Suprapubic skin (tissue), 4 donors: ENCODE data around the gene MBNL2.

Experiments used
- POLR2A ChIP-seq, 2 donors: fragments of 450-650 bp; IDR thresholded peaks; one replicate each; pipeline ENCODE4 v1.6.1; 2017; ENCODE audit warnings: antibody characterized with exemption in 2 of 2, mild to moderate bottlenecking in 2 of 2, moderate library complexity in 2 of 2
- POLR2AphosphoS5 ChIP-seq, 3 donors: sonication (generic); formaldehyde crosslinking; IDR thresholded peaks; one replicate each; pipeline ENCODE4 v1.6.1; 2017; ENCODE audit warnings: antibody characterized with exemption in 3 of 3
- TF ChIP-seq, protein P1 (sequence below), 2 donors: fragments of 200-600 bp in 1 of 2; fragments of 450-650 bp in 1 of 2; sonication (generic) in 1 of 2; IDR thresholded peaks; one replicate each; pipeline ENCODE4 v1.5.1; 2016 to 2019; ENCODE audit warnings: antibody characterized with exemption in 2 of 2, mild to moderate bottlenecking in 1 of 2, moderate library complexity in 1 of 2

DNA sequence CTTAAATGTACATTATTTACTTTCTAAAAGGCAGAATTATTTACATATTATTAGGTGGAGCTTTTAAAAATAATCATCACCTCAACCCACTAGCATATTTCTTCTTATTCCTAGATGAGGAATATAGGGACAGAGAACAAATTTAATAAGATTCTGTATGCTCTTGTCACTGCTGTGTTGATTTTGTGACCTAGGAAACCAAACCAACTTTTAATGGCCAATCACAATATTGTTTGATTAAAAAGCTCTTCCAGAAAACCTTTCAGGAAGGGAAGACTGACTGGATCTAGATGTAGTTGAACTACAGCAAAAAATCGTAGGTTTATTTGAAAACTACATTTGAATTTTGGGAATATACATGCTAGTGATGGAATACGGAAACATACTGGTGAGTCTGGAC is 120.0 kb downstream of the MBNL2 start:
- TF ChIP-seq POLR2A (IDR thresholded peaks at IDR 0.05) (no peak), POLR2AphosphoS5 (IDR thresholded peaks at IDR 0.05) (no peak)
- TF ChIP-seq, protein P1, sequence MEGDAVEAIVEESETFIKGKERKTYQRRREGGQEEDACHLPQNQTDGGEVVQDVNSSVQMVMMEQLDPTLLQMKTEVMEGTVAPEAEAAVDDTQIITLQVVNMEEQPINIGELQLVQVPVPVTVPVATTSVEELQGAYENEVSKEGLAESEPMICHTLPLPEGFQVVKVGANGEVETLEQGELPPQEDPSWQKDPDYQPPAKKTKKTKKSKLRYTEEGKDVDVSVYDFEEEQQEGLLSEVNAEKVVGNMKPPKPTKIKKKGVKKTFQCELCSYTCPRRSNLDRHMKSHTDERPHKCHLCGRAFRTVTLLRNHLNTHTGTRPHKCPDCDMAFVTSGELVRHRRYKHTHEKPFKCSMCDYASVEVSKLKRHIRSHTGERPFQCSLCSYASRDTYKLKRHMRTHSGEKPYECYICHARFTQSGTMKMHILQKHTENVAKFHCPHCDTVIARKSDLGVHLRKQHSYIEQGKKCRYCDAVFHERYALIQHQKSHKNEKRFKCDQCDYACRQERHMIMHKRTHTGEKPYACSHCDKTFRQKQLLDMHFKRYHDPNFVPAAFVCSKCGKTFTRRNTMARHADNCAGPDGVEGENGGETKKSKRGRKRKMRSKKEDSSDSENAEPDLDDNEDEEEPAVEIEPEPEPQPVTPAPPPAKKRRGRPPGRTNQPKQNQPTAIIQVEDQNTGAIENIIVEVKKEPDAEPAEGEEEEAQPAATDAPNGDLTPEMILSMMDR (IDR thresholded peaks at IDR 0.05): no peak
